PFSK-1 (cell line): ENCODE data around the gene RGL4.

Source experiments
- FOXP2 ChIP-seq: optimal IDR thresholded peaks from 2 replicates; pipeline ENCODE3; 2011; ENCODE audit warnings: borderline replicate concordance, control low read depth, inconsistent platforms; ENCODE audit not compliant: insufficient read depth; ENCODE audit errors: extremely low read length, extremely low read depth
- POLR2AphosphoS5 ChIP-seq: IDR thresholded peaks from 2 replicates; pipeline ENCODE4 v1.6.1; 2012; ENCODE audit warnings: low read depth, mild to moderate bottlenecking, control low read depth, low read length, moderate library complexity
- REST ChIP-seq, 2 experiments: IDR thresholded peaks; 2 replicates each; pipeline versions ENCODE4 v1.6.1 to v1.8.0; 2011 to 2012; ENCODE audit warnings: low read depth in 2 of 2, low read length in 2 of 2, control low read depth in 1 of 2, inconsistent platforms in 1 of 2, mild to moderate bottlenecking in 1 of 2, moderate library complexity in 1 of 2; ENCODE audit not compliant: insufficient read depth in 1 of 2
- SIN3A ChIP-seq: IDR thresholded peaks from 2 replicates; pipeline ENCODE4 v1.6.1; 2012; ENCODE audit warnings: mild to moderate bottlenecking, low read length, moderate library complexity, borderline replicate concordance; ENCODE audit not compliant: insufficient read depth
- TAF1 ChIP-seq: IDR thresholded peaks from 2 replicates; pipeline ENCODE4 v1.6.1; 2012; ENCODE audit warnings: low read length, control low read depth, borderline replicate concordance; ENCODE audit not compliant: insufficient read depth

- TF ChIP-seq SIN3A (no peak), POLR2AphosphoS5 (no peak), TAF1 (no peak), FOXP2 (no peak), REST (IDR thresholded peaks at IDR 0.05; ENCODE audit: insufficient read depth in 1 of 2, low read depth in 2 of 2, low read length in 2 of 2) (no peak)
Measured at GRCh38 chr22:23700706-23701105, 9.9 kb downstream of the RGL4 start.
